Posterior cingulate gyrus (tissue), 11 donors: Measurements from ENCODE around the gene MRPL41.
"Not testable (repeated sequence)": the region's sequence is repeated elsewhere in the genome, so short reads cannot be mapped to it uniquely, and the experiment has no call there.

ENCODE experiments used
- DNase-seq, 10 donors: peaks; one replicate each; pipeline versions ENCODE4 v3.0.0 to v3.0.0-alpha.2; 2020 to 2021; ENCODE audit warnings: mixed read lengths in 3 of 10
- intact Hi-C: fragments of 100-400 bp; cut with DNase I; formaldehyde crosslinking; loops from one replicate; pipeline ENCODE4 v1.15.1; 2023

The MRPL41 gene

GRCh38 chr9:137551264-137552021 is at the start of gene MRPL41:
MRPL41 (plus strand) TSS chr9:137551879; CDS start chr9:137552082, 203 bp downstream.
- intact Hi-C loops = no loop called here
- DNase-seq = peak; percentile 77 to 98 (median 87)

- DNase-seq = peak in 3 of 10 donors; percentile 51 to 72 (median 55)
- intact Hi-C loops = no loop called here
Measured at GRCh38 chr9:137502008-137502911, 49.4 kb upstream of the MRPL41 start.

- DNase-seq = no peak
- intact Hi-C loops = no loop called here
Measured at GRCh38 chr9:137504432-137504777, 47.3 kb upstream of the MRPL41 start.

- intact Hi-C loops = no loop called here
Measured at GRCh38 chr9:137505421-137506140, 46.1 kb upstream of the MRPL41 start.

GRCh38 chr9:137506274-137506673 is 45.4 kb upstream of the MRPL41 start:
- peak in 3 of 10 donors; percentile 33 to 74 (median 62) for DNase-seq
- intact Hi-C loops = no loop called here

More at GRCh38 chr9:137505421-137506140, 46.1 kb upstream of the MRPL41 start:
- peak in 3 of 10 donors; percentile 33 to 82 (median 74) for DNase-seq

- DNase-seq = peak in 3 of 10 donors; percentile 66 to 78 (median 67)
- intact Hi-C loops = no loop called here
Measured at GRCh38 chr9:137506702-137507171, 44.9 kb upstream of the MRPL41 start.

- DNase-seq = no peak
- intact Hi-C loops = no loop called here
Measured at GRCh38 chr9:137509198-137509597, 42.5 kb upstream of the MRPL41 start.

- DNase-seq = peak in 3 of 10 donors; percentile 29 to 68 (median 62)
- intact Hi-C loops = not testable (repeated sequence)
Measured at GRCh38 chr9:137511126-137511525, 40.6 kb upstream of the MRPL41 start.

- intact Hi-C loops = no loop called here
- DNase-seq = peak in 3 of 10 donors; percentile 35 to 52 (median 37)
Measured at GRCh38 chr9:137511758-137512463, 39.8 kb upstream of the MRPL41 start.

- peak in 2 of 10 donors; percentile 29 to 54 for DNase-seq
- intact Hi-C loops = not testable (repeated sequence)
Measured at GRCh38 chr9:137513136-137513535, 38.5 kb upstream of the MRPL41 start.

- peak in 2 of 10 donors; percentile 71 to 75 for DNase-seq
- intact Hi-C loops = not testable (repeated sequence)
Measured at GRCh38 chr9:137513801-137514570, 37.7 kb upstream of the MRPL41 start.

GRCh38 chr9:137514691-137515337 is 36.9 kb upstream of the MRPL41 start:
- DNase-seq = peak in 1 of 10 donors; percentile 62
- intact Hi-C loops = no loop called here

GRCh38 chr9:137515338-137515724 is 36.3 kb upstream of the MRPL41 start:
- intact Hi-C loops = no loop called here
- DNase-seq = peak in 3 of 10 donors; percentile 30 to 72 (median 69)

GRCh38 chr9:137516144-137516917 is 35.3 kb upstream of the MRPL41 start:
- DNase-seq = peak in 3 of 10 donors; percentile 45 to 74 (median 47)
- intact Hi-C loops = no loop called here

GRCh38 chr9:137518661-137519459 is 32.8 kb upstream of the MRPL41 start:
- DNase-seq = peak in 3 of 10 donors; percentile 71 to 82 (median 79)
- intact Hi-C loops = not testable (repeated sequence)

- intact Hi-C loops = no loop called here
- peak in 2 of 10 donors; percentile 43 to 58 for DNase-seq
Measured at GRCh38 chr9:137519553-137519952, 32.1 kb upstream of the MRPL41 start.
